IPS-15b (cell line): Measurements from ENCODE around the gene AADACL4.

ENCODE experiments used
- H3K27me3 ChIP-seq: one replicate; pipeline ENCODE4 v1.6.1; 2013; ENCODE audit warnings: low read length; ENCODE audit not compliant: control insufficient read depth, insufficient read depth
- H3K36me3 ChIP-seq: one replicate; pipeline ENCODE4 v1.6.1; 2013; ENCODE audit warnings: low read length; ENCODE audit not compliant: control insufficient read depth, insufficient read depth
- H3K4me1 ChIP-seq: one replicate; pipeline ENCODE4 v1.6.1; 2013; ENCODE audit warnings: mild to moderate bottlenecking, low read length; ENCODE audit not compliant: control insufficient read depth, insufficient read depth
- H3K4me3 ChIP-seq: one replicate; pipeline ENCODE4 v1.5.1; 2013; ENCODE audit warnings: low read depth, low read length
- H3K9ac ChIP-seq: one replicate; pipeline ENCODE4 v1.6.1; 2013; ENCODE audit warnings: low read depth, mild to moderate bottlenecking, low read length
- H3K9me3 ChIP-seq: one replicate; pipeline ENCODE4 v1.6.1; 2013; ENCODE audit warnings: mild to moderate bottlenecking, low read length; ENCODE audit not compliant: control insufficient read depth, insufficient read depth

Gene AADACL4

DNA sequence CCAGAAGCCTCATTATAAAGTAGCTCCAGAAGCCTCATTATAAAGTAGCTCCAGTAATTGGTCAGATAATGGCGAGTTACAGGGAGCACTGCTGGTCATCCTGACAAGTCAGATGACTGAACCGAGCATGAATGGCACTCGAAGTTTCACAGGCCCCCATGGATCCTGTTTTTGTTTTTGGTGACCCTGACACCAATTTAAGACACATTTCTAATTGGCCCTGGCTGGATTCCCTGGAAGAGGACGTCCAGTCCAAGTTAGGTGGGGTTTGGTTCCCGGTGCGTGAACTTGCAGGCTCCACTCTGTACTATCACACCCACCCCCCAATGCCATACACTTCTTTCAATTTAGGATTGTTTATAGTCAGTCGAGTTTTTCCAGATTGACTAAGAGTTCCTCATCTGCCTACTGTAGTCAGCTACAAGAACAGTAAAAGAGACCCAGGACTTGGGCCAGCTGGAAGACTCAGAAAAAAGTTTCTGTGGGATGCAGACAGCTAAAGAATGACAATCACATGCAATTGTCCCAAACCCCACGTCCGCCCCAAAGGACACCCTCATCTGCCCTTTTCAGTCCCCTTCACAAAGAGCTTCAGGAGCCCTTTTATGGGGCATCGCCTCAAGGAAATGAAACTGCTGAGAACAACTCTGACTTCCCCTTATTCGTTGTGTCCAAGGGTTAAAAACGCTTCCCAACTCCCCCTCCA, 28.6 kb upstream of the AADACL4 start:
- H3K4me3 ChIP-seq = peak overlapping the region; percentile 96
- H3K27me3 ChIP-seq = no peaks in the 10 kb centered on the region
- no peaks in the 10 kb centered on the region for H3K9me3 ChIP-seq
- H3K36me3 ChIP-seq = peaks cover 14% of the 10 kb centered on the region
- peak overlapping the region; percentile 85 for H3K9ac ChIP-seq
- peaks cover 24% of the 10 kb centered on the region for H3K4me1 ChIP-seq

DNA sequence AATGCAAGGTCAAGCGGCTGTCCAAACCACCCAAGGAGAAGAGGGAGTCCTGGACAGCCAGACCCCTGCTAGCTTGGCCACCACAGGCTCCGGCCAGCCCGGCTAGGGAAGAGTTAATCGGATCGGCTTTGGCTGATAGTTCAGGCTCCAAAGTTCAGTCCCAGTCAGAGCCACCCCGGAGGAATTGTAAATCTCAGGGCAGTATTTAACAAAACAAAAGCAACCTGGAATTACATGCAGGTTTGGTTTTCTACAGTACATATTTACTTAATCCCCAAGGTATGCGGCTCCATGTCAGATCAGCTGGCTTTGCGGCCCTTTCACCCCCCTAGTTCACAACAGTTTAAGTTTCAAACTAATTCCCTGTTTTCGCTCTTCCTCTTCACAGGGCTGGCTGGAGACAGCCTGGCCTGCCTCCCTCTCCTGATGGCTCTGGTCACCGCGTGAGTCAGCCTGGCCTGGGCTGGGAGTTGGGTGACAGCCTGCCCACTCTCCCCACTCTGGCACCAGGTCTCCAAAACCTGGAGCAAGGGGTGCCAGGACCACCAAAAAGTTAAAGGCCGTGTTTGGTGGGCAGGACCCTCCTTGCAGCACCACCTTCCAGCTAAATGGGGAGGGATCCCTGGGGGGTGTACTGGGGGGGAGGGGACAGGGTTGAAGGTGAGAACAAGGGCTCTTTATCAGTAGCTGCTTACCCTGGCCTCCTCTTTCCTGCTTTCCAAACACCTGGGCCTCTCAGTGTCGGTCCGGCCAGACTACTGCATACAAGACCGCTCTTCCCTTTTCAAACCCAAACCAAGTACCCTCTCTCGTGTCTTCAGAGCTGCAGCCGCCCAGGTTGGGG, 27.8 kb upstream of the AADACL4 start:
- H3K4me3 ChIP-seq = peak overlapping the region; percentile 96
- H3K4me1 ChIP-seq = peaks cover 26% of the 10 kb centered on the region
- peak overlapping the region; percentile 85 for H3K9ac ChIP-seq
- H3K9me3 ChIP-seq = no peaks in the 10 kb centered on the region
- no peaks in the 10 kb centered on the region for H3K27me3 ChIP-seq
- peaks cover 10% of the 10 kb centered on the region for H3K36me3 ChIP-seq

DNA sequence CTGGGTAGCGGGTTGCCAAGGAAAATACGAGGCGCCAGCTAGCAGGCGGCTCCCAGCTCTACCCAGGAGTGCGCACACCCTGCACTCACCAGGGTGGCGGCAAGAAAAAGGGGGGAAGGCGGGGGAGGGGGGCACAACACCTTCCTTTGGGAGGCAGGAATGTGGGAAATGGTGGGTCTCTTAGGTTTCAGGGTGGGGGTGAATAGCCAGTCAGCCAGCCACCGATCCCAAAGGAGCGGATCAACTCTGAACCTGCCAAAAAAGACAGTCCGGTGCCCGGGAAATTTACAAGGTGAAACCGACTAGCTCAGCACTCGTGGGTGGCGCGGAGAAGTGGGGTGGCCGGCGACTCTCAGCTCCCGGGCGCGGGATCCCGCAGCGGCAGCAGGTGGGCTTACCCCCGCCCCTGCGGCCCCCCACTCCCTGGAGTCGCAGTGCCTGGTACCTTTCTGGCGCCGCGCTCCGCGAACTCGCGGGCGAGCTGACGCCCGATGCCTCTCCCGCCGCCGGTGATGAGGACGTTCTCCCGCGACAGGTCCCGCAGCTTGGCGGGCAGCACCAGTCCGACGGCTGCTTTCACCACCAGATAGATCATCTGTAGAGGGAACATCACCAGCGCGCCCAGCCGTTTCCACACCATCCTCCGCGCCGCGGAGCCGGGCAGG, 27.0 kb upstream of the AADACL4 start:
- no peaks in the 10 kb centered on the region for H3K27me3 ChIP-seq
- peaks cover 25% of the 10 kb centered on the region for H3K4me1 ChIP-seq
- H3K9me3 ChIP-seq = no peaks in the 10 kb centered on the region
- H3K9ac ChIP-seq = peak overlapping the region; percentile 85
- H3K36me3 ChIP-seq = peaks cover 10% of the 10 kb centered on the region
- peak overlapping the region; percentile 96 for H3K4me3 ChIP-seq

DNA sequence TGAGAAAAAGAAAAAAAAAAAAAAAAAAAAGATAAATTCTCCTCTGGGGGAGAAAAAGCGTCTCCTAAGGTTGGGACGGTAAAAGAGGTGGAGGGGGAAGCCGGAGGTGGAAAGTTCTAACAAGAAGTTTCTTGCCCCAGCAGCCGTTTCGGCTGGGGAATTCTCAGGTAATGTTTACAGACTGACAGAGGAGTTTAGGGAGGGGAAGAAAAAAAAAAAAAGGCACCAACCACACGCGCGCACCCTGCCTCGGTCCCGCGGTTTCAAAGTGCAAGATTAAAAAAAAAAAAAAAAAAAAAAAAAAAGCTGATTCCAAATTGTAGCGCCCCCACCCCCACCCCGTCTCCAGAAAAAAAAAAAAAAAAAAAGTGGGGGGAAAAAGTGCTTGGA, 26.4 kb upstream of the AADACL4 start:
- Histone ChIP-seq H3K4me1 (peaks cover 25% of the 10 kb centered on the region), H3K9ac (peak overlapping the region; percentile 85), H3K4me3 (peak overlapping the region; percentile 96), H3K36me3 (peaks cover 10% of the 10 kb centered on the region), H3K27me3 (no peaks in the 10 kb centered on the region), H3K9me3 (no peaks in the 10 kb centered on the region)

DNA sequence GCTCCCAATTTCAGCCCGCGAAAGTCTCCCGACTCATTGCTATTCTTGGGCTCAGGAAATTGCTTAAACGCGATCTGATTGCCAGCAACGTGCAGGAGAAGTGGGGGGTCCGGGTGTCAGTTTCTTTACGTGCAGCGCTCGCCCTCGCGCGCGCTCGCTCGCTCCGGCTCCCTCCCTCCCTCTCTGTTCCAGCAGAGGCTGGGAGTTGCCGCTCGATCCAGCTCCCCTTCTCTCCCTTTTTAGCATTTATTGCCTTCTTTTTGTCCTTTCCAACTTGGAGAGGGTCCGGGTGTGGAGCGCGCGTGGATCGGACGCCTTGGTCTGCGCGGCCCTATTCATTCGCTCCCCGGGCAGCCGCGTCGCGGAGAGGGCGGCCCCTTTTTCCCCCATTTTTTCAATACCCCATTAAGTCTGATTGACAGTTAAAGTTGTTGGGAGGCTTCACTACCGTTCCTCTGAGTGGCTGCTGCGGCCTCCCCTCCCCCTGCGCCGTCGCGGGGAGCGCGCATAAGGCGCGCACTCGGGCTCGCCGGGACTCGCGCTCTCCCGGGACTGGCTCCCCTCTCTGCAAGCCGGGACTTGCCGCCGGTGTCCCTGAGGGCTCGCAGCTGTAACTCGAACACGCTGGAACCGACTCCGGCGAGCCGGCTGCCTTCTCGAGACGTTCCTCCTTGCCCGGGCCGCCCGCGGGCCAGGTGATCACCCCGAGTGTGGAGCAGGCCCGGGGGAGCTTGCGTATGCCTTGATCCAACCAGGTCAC, 25.8 kb upstream of the AADACL4 start, which contains the start of gene DHRS3:
Gene DHRS3 (minus strand): TSS at position 310 of the 760 bp plus-strand sequence. CDS start 862 bp downstream, outside the sequence.
- no peaks in the 10 kb centered on the region for H3K27me3 ChIP-seq
- H3K9ac ChIP-seq = peak within 1 kb of the TSS; percentile 98
- peak within 1 kb of the TSS; percentile 96 for H3K4me3 ChIP-seq
- H3K36me3 ChIP-seq = peaks cover 9% of the 10 kb centered on the region
- H3K4me1 ChIP-seq = peaks cover 24% of the 10 kb centered on the region
- H3K9me3 ChIP-seq = no peaks in the 10 kb centered on the region

DNA sequence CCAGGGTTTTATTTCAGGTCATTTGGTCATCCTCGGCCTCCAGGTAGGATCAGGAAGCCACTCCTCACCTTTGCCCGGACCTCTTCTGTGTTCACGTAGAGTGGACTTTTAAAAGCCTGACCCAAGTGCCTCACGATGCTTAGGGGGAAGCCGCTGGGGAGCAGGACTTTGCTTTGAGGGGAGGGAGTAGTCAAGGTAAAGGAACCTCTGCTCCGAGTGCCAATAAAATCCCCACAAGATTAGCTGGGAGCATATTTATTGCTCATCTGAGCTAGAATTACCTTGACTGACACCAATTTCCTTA, 25.3 kb upstream of the AADACL4 start:
- Histone ChIP-seq H3K4me1 (peaks cover 20% of the 10 kb centered on the region), H3K27me3 (no peaks in the 10 kb centered on the region), H3K4me3 (peak overlapping the region; percentile 96), H3K36me3 (peaks cover 4% of the 10 kb centered on the region), H3K9ac (peak overlapping the region; percentile 98), H3K9me3 (no peaks in the 10 kb centered on the region)

DNA sequence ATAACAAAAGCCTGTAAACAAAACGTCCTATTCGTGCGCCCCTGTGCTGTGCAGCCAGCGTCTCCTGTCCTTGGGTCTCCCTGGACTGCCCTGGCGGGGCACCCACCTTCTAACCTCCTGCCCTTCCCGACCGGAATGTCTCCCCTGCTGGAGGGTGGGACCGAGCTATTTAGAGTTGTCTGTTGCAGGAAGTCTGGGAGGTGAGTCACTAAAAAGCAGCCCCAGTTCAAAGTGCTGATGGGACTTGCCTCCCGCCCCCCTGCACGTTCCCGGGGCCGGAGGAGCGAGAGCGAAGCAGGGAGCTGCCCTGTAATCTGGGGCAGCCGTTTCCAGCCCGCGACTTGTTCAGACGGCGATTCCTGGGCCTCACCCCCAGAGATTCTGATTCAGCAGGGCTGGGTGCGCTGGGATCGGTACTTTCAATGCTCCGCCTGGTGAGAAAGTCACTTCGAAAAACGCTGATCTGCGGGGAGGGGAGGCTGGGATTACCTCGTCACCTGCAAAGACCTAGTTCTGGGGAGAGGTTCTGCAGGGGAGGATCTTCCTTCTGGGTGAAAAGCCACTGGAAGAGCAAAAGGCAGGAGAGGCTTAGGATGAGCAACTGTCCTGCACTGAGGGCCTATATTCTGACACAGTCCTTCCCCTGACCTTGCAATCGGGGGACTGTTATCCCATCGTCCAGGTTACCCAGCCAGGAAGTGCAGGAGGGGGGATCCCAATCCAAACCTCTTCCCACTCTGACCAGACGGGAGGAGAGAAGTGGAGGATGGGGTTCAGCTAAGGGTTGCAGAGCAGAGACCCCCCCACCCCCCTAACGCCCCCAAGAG, 24.7 kb upstream of the AADACL4 start:
- Histone ChIP-seq H3K9ac (peak overlapping the region; percentile 98), H3K9me3 (no peaks in the 10 kb centered on the region)

DNA sequence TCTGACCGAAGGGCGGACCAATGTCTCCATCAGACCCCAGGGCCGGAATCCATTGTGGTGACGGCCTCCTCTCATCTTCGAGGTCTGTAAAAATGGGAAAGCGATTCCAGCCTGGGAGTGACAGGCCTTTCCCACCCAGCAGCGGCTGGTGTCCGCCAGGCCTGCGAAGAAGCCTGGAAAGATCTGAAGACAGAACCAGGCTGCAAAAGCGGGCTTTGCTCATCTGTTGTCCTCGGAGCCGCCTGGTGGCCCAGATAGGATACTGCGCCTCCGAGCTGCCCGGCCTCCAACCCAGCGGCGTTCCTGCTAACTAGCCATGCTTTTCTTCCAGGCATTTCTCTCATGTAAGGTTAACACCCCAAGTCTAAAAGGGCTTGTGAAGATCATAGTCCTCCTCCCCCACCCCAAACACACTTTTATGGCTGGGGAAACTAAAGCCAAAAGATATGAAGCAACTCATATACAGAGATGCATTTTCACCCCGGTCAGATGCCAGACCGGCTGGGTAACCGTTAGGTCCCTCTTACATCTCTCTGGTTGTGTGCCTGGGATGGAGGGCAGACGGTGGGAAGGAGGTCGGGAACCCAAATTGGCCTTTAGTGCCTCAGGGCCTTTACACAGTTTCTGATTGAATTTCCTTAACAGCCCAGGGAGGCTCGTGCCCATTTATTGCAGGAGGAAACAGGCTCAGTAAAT, 23.9 kb upstream of the AADACL4 start:
- Histone ChIP-seq H3K27me3 (no peaks in the 10 kb centered on the region), H3K36me3 (no peaks in the 10 kb centered on the region), H3K9ac (peak overlapping the region; percentile 98), H3K4me1 (peaks cover 12% of the 10 kb centered on the region), H3K9me3 (no peaks in the 10 kb centered on the region), H3K4me3 (peak overlapping the region; percentile 96)

More for the DNA sequence above, 24.7 kb upstream of the AADACL4 start:
- H3K36me3 ChIP-seq = no peaks in the 10 kb centered on the region
- no peaks in the 10 kb centered on the region for H3K27me3 ChIP-seq
- peak overlapping the region; percentile 96 for H3K4me3 ChIP-seq
- H3K4me1 ChIP-seq = peaks cover 19% of the 10 kb centered on the region

DNA sequence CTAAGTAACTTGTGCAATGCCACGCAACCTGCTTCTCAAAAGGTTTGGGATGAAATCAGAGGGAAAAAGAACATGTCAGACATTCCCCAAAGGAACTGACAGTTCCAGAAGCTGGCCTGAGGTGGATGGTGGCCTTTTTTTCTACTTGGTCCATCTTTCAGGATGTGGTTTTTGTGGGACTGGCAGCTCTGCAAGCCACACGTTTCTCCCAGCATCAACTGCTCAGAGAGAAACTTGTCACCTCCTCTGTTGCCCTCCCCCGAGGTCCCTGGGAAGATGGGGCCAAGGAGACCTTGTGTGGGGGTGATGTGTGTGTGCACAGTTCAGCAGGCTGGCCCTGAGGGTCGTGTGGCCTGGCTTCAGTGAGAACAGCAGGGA, 23.4 kb upstream of the AADACL4 start:
- Histone ChIP-seq H3K9me3 (no peaks in the 10 kb centered on the region), H3K9ac (no peak overlapping the region), H3K27me3 (no peaks in the 10 kb centered on the region), H3K36me3 (no peaks in the 10 kb centered on the region), H3K4me1 (peaks cover 8% of the 10 kb centered on the region), H3K4me3 (peak overlapping the region; percentile 96)

DNA sequence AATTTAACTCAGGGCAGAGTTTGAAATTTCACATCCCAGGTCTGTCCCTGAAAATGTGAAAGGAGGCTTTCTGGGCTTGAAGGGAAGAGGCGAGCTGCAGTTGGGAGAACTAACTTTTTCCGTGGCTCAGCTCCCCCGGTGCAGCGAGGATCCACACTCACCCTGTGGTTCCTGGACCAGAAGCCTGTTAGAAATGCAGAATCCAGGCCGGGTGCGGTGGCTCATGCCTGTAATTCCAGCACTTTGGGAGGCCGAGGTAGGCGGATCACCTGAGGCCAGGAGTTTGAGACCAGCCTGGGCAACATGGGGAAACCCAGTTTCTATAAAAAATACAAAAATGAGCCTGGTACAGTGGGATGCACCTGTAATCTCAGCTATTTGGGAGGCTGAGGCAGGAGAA, 23.0 kb upstream of the AADACL4 start:
- Histone ChIP-seq H3K9ac (no peak overlapping the region), H3K36me3 (no peaks in the 10 kb centered on the region), H3K4me1 (peaks cover 8% of the 10 kb centered on the region), H3K9me3 (no peaks in the 10 kb centered on the region), H3K4me3 (no peak overlapping the region), H3K27me3 (no peaks in the 10 kb centered on the region)
